Esophagus muscularis mucosa (tissue), 4 donors: Measurements from ENCODE around the gene BDH1. TPM values are rescaled to one million over a fixed set of nuclear protein-coding genes. Genes with fewer than 3 reads are reported as not detected.

Experiments used
- DNase-seq: peaks from one replicate; pipeline ENCODE4 v3.0.0-alpha.2; 2017; ENCODE audit errors: extremely low spot score
- H3K27ac ChIP-seq, 4 donors: fragments of 200-600 bp; sonication (generic); replicated peaks in 1 of 4; 1 replicate in 3 of 4; 2 replicates in 1 of 4; pipeline ENCODE4 v1.5.1; 2016 to 2019; ENCODE audit warnings: mild to moderate bottlenecking in 1 of 4
- H3K27me3 ChIP-seq, 4 donors: fragments of 200-600 bp; sonication (generic); one replicate each; pipeline versions ENCODE4 v1.5.1 to v1.6.0; 2016 to 2019
- H3K36me3 ChIP-seq, 4 donors: fragments of 200-600 bp; sonication (generic); one replicate each; pipeline ENCODE4 v1.5.1; 2016 to 2019
- H3K4me1 ChIP-seq, 4 donors: fragments of 200-600 bp; sonication (generic); one replicate each; pipeline ENCODE4 v1.5.1; 2016 to 2019
- H3K4me3 ChIP-seq, 4 donors: fragments of 200-600 bp; sonication (generic); 1 replicate in 2 of 4; 2 replicates in 2 of 4; pipeline ENCODE4 v1.5.1; 2016 to 2019; ENCODE audit warnings: mild to moderate bottlenecking in 4 of 4, moderate library complexity in 1 of 4
- H3K9me3 ChIP-seq, 4 donors: fragments of 200-600 bp; sonication (generic); 1 replicate in 3 of 4; 2 replicates in 1 of 4; pipeline ENCODE4 v1.5.1; 2016 to 2019
- CTCF ChIP-seq, 3 experiments: fragments of 200-600 bp in 2 of 3; fragments of 450-650 bp in 1 of 3; sonication (generic) in 2 of 3; IDR thresholded peaks; one replicate each; pipeline ENCODE4 v1.5.1; 2017 to 2019; ENCODE audit warnings: antibody characterized with exemption in 3 of 3, mild to moderate bottlenecking in 2 of 3, moderate library complexity in 1 of 3
- EP300 ChIP-seq: sonication (generic); formaldehyde crosslinking; IDR thresholded peaks from one replicate; pipeline ENCODE4 v1.6.1; 2017; ENCODE audit warnings: antibody characterized with exemption
- POLR2A ChIP-seq: fragments of 450-650 bp; IDR thresholded peaks from one replicate; pipeline ENCODE4 v1.6.1; 2017; ENCODE audit warnings: antibody characterized with exemption, moderate library complexity, mild to moderate bottlenecking, low read depth
- POLR2AphosphoS5 ChIP-seq, 2 donors: sonication (generic); formaldehyde crosslinking; IDR thresholded peaks; one replicate each; pipeline ENCODE4 v1.6.1; 2017; ENCODE audit warnings: antibody characterized with exemption in 2 of 2
- WGBS: methylation state at CpG from one replicate; pipeline ENCODE4 v1.1.5; 2018; 5-methylcytosine and 5-hydroxymethylcytosine counted together
- intact Hi-C: fragments of 100-400 bp; cut with DNase I; formaldehyde crosslinking; loops from one replicate; pipeline ENCODE4 v1.15.1; 2023
- total RNA-seq, 4 donors: library from RNA; depleted of rRNA; stranded (reverse); fragments of >200 nt; gene quantifications; one replicate each; pipeline versions ENCODE4 v1.1.0 to v1.2.1, GENCODE V29; 2016

The BDH1 gene
- total RNA-seq, 4 donors from 2014 or later: 9.1 to 18.7 (median 14.6) TPM

- DNase-seq: no peak
- no peak for TF ChIP-seq EP300
- no peak for TF ChIP-seq POLR2AphosphoS5 (IDR thresholded peaks at IDR 0.05)
- no peak for TF ChIP-seq POLR2A
- TF ChIP-seq CTCF (IDR thresholded peaks at IDR 0.05): no peak
Observed at GRCh38 chr3:197499427-197499826, 56.3 kb downstream of the BDH1 start.

GRCh38 chr3:197498499-197499241, 57.1 kb downstream of the BDH1 start:
- DNase-seq: no peak
- intact Hi-C loops: no loop called here
- Histone ChIP-seq H3K4me1 (no peaks in the 10 kb centered on the region), H3K27me3 (peaks cover 0 to 7% (median 0%) of the 10 kb centered on the region in 4 donors), H3K36me3 (no peaks in the 10 kb centered on the region), H3K4me3 (no peak overlapping the region), H3K27ac (no peak overlapping the region), H3K9me3 (peaks cover 0 to 5% (median 0%) of the 10 kb centered on the region in 4 donors)
- TF ChIP-seq POLR2A (no peak), EP300 (no peak), CTCF (IDR thresholded peaks at IDR 0.05) (no peak), POLR2AphosphoS5 (IDR thresholded peaks at IDR 0.05) (no peak)
- WGBS: 89% methylated on average over 30 of the region's 60 CpGs

More at GRCh38 chr3:197499427-197499826, 56.3 kb downstream of the BDH1 start:
- Histone ChIP-seq H3K27me3 (peaks cover 0 to 7% (median 0%) of the 10 kb centered on the region in 4 donors), H3K9me3 (peaks cover 0 to 5% (median 0%) of the 10 kb centered on the region in 4 donors), H3K4me1 (peaks cover 0 to 2% (median 0%) of the 10 kb centered on the region in 4 donors), H3K4me3 (no peak overlapping the region), H3K27ac (no peak overlapping the region), H3K36me3 (no peaks in the 10 kb centered on the region)
- 95% methylated on average over 8 of the region's 8 CpGs for WGBS
- intact Hi-C loops: no loop called here

GRCh38 chr3:197496746-197497125, 59.0 kb downstream of the BDH1 start:
- H3K36me3 ChIP-seq: no peaks in the 10 kb centered on the region
- 94% methylated on average over 1 of the region's 1 CpG for WGBS
- DNase-seq: no peak
- H3K9me3 ChIP-seq: peaks cover 0 to 5% (median 0%) of the 10 kb centered on the region in 4 donors
- H3K4me3 ChIP-seq: no peak overlapping the region
- intact Hi-C loops: no loop called here
- no peak overlapping the region for H3K27ac ChIP-seq
- TF ChIP-seq POLR2A (no peak), EP300 (no peak), CTCF (IDR thresholded peaks at IDR 0.05) (no peak), POLR2AphosphoS5 (IDR thresholded peaks at IDR 0.05) (no peak)
- no peaks in the 10 kb centered on the region for H3K4me1 ChIP-seq
- H3K27me3 ChIP-seq: peaks cover 0 to 7% (median 0%) of the 10 kb centered on the region in 4 donors

- peaks cover 0 to 7% (median 0%) of the 10 kb centered on the region in 4 donors for H3K27me3 ChIP-seq
- H3K4me1 ChIP-seq: no peaks in the 10 kb centered on the region
- WGBS: 93% methylated on average over 9 of the region's 9 CpGs
- TF ChIP-seq POLR2AphosphoS5 (IDR thresholded peaks at IDR 0.05) (no peak), EP300 (no peak), CTCF (IDR thresholded peaks at IDR 0.05) (no peak), POLR2A (no peak)
- no peak overlapping the region for H3K27ac ChIP-seq
- no peak overlapping the region for H3K4me3 ChIP-seq
- intact Hi-C loops: no loop called here
- no peaks in the 10 kb centered on the region for H3K36me3 ChIP-seq
- peaks cover 0 to 5% (median 0%) of the 10 kb centered on the region in 4 donors for H3K9me3 ChIP-seq
- no peak for DNase-seq
Observed at GRCh38 chr3:197495999-197496745, 59.6 kb downstream of the BDH1 start.
